HG03565 (cell line): Measurements from ENCODE around the gene HYAL3.
A peak's percentile ranks its signal among the peaks of the same experiment; 100 is the strongest.
"Not testable (repeated sequence)": the region's sequence is repeated elsewhere in the genome, so short reads cannot be mapped to it uniquely, and the experiment has no call there.

Experiments used
- ATAC-seq: cut with Tn5 transposase; IDR thresholded peaks from one replicate; pipeline ENCODE4 v1.9.1; 2021; ENCODE audit warnings: mild to moderate bottlenecking, moderate library complexity; ENCODE audit not compliant: unreplicated experiment

HYAL3 gene

GRCh38 chr3:50260027-50260941, 38.9 kb downstream of the HYAL3 start:
- peak; percentile 88 for ATAC-seq

GRCh38 chr3:50259432-50260026, 39.7 kb downstream of the HYAL3 start:
- no peak for ATAC-seq

- ATAC-seq, result no peak
Observed at GRCh38 chr3:50258979-50259378, 40.2 kb downstream of the HYAL3 start.

GRCh38 chr3:50258029-50258680, 41.0 kb downstream of the HYAL3 start:
- no peak for ATAC-seq

GRCh38 chr3:50256978-50257890, 42.0 kb downstream of the HYAL3 start:
- no peak for ATAC-seq

- no peak for ATAC-seq
Observed at GRCh38 chr3:50255251-50255615, 44.0 kb downstream of the HYAL3 start.

- ATAC-seq, result no peak
Observed at GRCh38 chr3:50254577-50255250, 44.5 kb downstream of the HYAL3 start.

GRCh38 chr3:50251220-50251619, 48.0 kb downstream of the HYAL3 start:
- ATAC-seq, result no peak

- no peak for ATAC-seq
Observed at GRCh38 chr3:50250514-50250913, 48.7 kb downstream of the HYAL3 start.

- no peak for ATAC-seq
Observed at GRCh38 chr3:50249457-50249856, 49.7 kb downstream of the HYAL3 start.

- ATAC-seq, result no peak
Observed at GRCh38 chr3:50248387-50248786, 50.8 kb downstream of the HYAL3 start.

- ATAC-seq, result no peak
Observed at GRCh38 chr3:50246517-50246954, 52.7 kb downstream of the HYAL3 start.

- ATAC-seq, result no peak
Observed at GRCh38 chr3:50245831-50246516, 53.2 kb downstream of the HYAL3 start.

GRCh38 chr3:50245251-50245745, 53.9 kb downstream of the HYAL3 start:
- no peak for ATAC-seq

- ATAC-seq, result not testable (repeated sequence)
Observed at GRCh38 chr3:50244813-50245212, 54.4 kb downstream of the HYAL3 start.

- no peak for ATAC-seq
Observed at GRCh38 chr3:50243543-50243895, 55.7 kb downstream of the HYAL3 start.

- no peak for ATAC-seq
Observed at GRCh38 chr3:50242851-50243542, 56.2 kb downstream of the HYAL3 start.
